NOMO-1 (cell line): ENCODE results near the gene PTPN14.
A peak's percentile ranks its signal among the peaks of the same experiment; 100 is the strongest.

Source experiments
- DNase-seq, 2 experiments: peaks; one replicate each; lab custom pipeline; 2025; ENCODE audit not compliant: unreplicated experiment in 2 of 2; lab: John Stamatoyannopoulos, UW

The PTPN14 gene

GRCh38 chr1:214439352-214440119 lies 111.9 kb downstream of the PTPN14 start:
- DNase-seq: peak; percentile 65 to 89

DNA sequence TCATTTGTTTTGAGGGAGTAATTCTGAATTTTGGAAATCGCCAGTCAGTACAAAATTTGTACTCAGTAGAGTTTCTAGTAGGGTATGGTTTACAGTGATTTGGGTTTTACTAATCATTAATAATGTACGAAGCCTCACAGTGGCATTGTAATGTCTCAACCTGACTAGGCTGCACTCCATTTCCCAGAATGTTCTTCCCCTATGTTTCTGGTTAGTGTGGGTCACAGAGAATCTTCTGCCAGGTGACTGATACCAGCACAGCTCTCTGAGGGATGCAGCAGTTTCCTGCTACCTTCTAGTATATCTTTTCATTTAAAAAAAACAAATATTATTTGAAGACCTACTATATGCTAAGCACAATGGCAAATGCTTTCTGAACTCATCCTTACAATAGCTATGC lies 112.9 kb downstream of the PTPN14 start:
- DNase-seq: no peak

DNA sequence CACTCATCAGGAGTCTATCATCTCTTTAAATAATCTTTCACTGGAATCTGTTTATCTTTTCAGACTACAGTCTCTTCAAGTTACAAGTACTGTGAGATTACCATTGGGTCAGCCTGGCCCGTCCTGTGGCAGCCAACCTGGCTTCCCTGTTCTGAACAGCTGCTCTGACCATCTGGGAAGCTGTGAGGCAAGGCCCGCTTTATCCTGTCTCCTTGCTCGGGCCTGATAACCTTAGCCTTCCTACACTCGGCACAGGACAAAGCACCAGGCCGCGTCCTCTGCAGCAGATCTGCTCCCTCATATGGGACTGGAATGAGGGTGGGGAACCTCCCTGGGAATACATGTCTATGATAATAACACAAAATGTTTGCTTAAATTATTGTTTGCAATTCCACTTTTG lies 113.3 kb downstream of the PTPN14 start:
- DNase-seq: no peak

GRCh38 chr1:214435867-214436266 lies 115.5 kb downstream of the PTPN14 start:
- no peak for DNase-seq

DNA sequence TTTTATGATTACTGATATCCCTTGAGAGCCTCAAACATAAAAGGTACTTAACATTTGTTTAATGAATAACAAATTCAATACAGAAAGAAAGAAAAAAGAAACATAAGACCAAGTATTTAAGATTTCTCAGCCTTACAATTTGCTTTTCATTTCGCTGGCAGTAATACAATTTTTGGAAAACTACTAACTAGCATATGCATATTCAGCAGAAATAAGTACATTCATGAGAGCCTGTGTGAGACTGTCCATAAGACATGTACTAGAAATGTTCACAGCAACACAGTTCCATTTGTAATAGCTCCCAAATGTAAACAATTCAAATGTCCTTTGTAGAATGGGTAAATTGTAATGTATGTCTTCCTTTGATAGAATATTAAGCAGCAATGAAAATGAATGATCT lies 119.2 kb downstream of the PTPN14 start:
- DNase-seq: no peak

GRCh38 chr1:214429951-214430770 lies 121.2 kb downstream of the PTPN14 start:
- DNase-seq: no peak

DNA sequence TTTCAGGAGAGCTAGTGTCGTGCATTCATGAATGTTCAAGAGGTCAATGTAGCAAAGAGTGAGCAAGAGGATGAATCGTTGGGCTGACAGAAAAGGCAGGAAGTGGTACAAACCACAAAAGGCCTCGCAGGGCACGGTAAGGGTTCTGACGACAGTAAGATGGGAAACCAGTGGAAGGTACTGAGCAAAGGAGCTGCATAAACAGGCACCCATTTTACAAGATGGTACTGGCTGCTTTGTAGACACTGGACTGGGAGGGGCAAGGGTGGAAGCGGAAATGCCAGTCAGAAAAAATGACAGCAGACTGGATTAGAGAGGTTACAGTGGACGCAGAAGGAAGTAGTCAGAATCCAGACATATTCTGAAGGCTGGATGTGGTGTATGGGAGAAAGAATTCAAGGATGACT lies 123.5 kb downstream of the PTPN14 start:
- DNase-seq: peak; percentile 93 to 98

- DNase-seq: no peak
These were observed 125.0 kb downstream of the PTPN14 start for GRCh38 chr1:214426426-214426812.

- peak in 1 of 2 experiments; percentile 9 for DNase-seq
These were observed 125.5 kb downstream of the PTPN14 start for GRCh38 chr1:214425716-214426425.

DNA sequence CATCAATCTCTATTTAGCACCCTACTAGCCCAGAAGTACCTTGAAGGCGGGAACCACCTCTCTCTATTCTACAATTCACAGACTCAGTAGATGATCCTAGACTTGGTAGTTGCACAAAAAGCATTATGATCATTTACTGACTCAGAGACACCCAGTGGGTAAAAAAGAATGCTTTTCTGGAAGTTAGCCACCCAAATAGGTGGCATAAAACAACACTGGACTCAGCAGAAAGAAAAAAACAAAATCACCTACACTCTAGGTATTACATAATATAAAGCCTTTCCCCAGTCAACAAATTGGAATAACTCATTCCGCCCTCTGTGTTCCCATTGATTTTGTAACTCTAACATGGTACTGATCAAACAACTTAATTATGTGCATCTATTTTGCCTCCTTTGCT lies 126.3 kb downstream of the PTPN14 start:
- no peak for DNase-seq

DNA sequence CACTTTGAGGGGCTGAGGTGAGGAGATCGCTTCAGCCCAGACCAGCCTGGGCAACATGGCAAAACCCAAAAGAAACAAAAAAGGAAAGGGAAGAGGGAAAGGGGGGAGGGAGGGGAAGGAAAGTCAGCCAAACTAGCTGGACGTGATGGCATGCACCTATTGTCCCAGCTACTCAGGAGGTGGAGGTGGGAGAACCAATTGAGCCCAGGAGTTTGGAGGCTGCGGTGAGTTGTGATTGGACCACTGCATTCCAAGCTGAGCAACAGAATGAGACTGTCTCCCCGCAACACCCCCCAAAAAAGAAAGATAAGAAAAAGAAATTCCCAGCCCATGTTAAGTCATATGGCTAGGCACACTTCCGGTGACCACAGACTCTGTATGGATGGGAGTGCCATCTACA lies 128.4 kb downstream of the PTPN14 start:
- DNase-seq: no peak

GRCh38 chr1:214422137-214422671 lies 129.2 kb downstream of the PTPN14 start:
- no peak for DNase-seq

DNA sequence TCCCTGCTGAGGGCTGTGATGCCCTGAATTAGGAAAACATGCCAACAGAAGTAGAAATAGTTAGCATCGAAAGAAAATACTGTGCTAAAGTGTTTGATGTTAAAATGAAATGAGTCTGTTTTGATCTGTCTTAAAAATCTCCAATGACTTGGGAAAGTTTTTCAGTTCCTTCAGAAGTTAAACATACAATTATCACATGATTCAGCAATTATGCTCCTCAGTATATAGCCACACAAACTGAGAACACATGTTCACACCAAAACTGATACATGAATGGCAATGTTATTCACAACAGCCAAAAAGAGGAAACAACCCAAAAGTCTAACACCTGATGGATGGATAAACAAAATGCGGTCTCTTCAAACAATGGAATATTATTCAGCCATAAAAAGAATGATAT lies 130.6 kb downstream of the PTPN14 start:
- DNase-seq: no peak

GRCh38 chr1:214420341-214420740 lies 131.1 kb downstream of the PTPN14 start:
- no peak for DNase-seq

DNA sequence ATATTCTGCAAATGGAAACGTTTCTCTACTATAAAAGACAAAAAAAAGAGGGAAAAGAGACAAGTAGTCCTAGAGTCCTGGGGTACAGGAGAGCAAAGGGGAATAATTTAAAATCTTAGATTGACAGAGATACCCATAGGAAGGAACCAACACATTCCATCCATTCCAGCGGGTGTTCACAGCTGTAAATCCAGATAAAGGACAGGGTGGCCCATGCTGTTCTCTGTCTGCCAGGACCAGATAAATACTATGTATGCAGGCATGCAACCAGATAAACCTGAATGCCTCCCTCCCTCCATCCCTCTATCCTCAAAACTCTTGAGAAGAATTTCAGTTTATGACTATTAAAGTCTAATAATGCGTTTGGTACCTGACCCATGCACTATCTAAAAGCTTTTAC lies 131.8 kb downstream of the PTPN14 start:
- no peak for DNase-seq

DNA sequence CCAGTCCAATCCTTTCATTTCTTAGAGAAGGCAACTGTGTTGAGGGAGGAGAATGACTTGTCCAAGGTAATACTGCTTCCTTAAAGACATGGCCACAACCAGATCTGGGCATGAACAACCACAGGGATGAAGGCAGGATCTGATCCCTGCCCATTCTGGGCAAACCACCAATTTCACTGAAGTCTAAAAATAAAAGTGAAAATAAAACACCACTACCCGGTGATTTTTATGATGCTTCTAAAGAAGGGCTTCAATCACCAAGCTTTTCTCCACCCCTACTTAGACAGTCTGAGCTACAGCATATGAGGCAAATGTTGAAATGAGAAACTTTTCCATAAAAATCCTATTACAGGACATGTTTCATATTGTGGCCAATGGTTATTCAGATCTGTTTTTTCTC lies 133.0 kb downstream of the PTPN14 start:
- no peak for DNase-seq

DNA sequence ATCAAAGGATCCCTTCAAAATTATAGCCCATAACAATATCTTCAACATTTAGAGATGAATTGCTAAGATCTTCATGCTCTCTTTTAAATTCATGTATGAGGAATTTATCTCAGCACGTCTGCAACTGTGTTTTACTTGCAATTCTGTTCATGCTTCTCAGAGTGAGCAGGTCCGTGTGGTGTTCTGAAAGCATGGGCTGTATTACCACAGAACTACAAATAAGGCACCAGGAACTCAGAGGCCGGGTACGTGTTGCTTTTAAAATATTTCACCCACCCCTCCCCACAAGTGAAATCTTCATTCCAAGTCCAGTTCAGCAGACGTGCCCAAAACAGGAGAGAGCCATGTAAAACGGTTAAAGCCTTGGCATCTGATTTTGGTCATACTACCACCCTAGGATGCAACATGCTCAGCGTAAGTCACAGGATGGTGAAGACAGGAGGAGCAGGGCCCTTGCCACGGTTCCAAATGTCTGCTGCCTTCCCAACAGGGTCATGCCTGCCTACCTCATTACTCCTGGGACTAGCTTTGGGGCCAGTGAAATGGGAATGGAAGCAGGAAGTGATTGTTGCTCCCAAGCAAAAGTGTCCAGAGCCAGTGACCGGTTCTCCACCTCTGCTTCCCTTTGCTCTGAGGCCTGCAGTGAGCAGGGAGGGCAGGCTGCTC lies 133.7 kb downstream of the PTPN14 start:
- DNase-seq: no peak

GRCh38 chr1:214416858-214417257 lies 134.5 kb downstream of the PTPN14 start:
- no peak for DNase-seq

GRCh38 chr1:214416417-214416816 lies 135.0 kb downstream of the PTPN14 start:
- DNase-seq: no peak

GRCh38 chr1:214415131-214415530 lies 136.3 kb downstream of the PTPN14 start:
- DNase-seq: no peak

GRCh38 chr1:214414691-214415090 lies 136.7 kb downstream of the PTPN14 start:
- DNase-seq: no peak
